Glomerular visceral epithelial cell (primary cell): ENCODE data around the gene DDX25.

Experiments
- DNase-seq: peaks from one replicate; pipeline ENCODE4 v3.0.0-alpha.2; 2016; ENCODE audit errors: extremely low spot score

Gene DDX25

DNA sequence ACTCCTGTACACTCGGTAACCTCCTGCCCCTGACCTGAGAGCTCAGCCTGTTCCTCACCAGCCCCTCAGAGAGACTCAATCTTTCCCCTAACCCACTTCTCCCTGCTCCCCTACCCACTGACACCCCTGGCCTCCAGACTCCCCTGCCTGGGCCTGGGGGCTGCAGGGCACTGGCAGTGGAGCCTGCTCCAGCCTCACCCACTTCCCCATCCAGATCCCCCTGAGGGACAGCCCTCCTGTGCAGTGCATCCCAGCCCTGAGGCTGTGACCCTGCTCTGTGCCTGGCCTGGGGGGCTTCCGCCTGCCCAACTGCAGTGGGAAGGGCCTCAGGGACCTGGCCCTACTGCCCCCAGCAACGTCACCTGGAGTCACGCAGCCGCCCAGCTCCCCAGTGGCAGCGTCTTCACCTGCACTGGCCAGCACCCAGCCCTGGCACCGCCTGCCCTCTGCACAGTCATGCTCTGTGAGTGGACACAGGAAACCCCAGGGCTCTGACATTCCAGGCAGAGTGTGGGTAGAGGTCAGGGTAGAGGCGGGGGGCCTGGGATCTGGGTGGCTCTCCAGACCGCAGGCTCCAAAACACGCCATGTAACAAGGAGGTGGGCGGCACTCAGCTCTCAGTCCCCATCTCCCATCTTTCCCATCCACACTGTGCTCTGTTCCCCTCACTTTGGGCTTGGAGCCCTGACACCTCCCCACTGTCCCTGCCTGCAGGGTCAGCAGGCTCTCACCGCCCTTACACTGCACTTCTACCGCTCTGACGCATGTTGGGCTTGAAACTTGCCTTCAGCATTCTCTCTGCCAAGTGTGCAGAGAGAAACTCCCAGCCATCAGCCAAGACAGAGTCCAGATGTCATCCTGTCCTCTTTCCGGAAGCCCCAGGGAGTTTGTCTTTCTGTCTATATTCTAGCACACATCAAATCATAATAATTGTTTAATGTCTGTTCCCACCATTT lies 46.7 kb downstream of the DDX25 start:
- DNase-seq: no peak

DNA sequence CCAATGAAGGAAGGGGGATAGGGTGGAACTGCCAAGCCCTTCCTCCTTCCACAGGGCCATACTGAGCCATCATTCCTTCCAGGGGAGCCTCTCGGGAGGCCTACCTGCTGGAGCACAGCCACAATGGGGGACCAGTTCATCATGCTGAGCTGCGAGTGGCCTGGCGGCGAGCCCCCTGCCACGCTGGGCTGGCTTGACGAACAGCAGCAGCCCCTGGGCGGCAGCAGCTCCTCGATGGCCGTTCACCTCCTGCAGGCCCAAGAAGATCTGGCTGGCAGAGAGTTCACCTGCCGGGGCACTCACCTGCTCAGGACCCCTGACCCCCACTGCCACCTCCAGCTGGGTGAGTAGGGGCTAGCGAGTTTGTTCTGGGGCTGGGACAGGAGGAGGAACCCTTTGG lies 47.4 kb downstream of the DDX25 start:
- DNase-seq: no peak

DNA sequence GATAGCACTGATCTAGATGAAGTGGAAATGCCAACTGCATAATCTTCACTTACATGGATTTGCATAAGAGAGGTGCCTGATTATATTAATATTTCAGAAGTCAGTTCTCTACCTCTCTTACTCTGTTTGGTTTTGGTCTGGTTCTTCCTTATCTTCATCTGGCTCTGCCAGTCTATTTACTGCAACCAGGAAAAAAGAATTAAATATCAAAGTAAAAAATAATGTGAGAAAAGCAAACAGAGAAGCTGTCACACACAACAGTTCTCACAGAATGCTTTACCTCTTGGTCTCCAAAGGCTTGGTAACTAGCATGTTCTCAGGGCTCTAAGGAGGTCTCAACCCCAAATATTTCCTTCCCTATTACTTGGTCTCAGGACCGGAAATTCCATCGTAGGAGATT lies 48.3 kb downstream of the DDX25 start:
- DNase-seq: no peak

DNA sequence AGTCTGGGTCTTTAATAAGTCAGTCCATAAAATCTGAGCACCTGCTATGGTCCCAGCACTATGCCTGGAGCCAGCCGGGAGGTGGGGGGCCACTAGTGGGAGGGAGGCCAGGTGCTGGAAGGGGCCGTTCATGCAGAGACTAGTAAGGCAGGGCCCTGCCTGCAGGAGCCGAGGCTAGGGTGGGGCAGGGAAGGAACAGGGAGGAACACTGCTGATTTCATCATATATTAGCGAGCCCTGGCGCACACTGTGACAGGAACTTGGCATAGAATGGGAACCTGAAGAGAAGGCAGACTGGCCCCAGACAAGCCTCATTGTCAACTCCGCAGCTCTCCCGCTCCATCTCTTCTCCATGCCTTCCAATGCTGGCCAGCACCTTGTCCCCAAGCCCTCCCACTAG lies 48.7 kb downstream of the DDX25 start:
- DNase-seq: no peak

DNA sequence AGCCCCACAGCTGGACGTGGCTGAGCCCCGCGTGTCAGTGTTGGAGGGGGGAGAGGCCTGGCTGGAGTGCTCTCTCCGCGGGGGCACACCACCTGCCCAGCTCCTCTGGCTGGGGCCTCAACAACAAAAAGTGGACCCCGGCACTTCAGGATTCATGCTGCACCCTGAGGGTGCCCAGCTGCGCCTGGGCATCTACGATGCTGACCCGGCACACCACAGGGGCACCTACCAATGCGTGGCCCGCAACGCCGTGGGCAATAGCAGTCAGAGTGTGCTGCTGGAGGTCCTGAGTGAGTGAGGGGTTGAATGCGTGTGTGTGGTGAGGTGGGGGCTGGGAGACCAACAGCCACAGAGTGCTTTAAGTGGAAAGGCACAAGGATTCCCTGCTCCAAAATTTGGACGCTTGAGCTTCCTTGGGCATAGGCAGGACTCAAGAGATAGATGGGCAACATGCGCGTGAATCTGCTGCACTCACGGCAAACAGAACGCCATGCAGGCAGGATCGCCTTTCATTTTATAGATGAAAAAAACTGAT lies 49.2 kb downstream of the DDX25 start:
- DNase-seq: no peak

DNA sequence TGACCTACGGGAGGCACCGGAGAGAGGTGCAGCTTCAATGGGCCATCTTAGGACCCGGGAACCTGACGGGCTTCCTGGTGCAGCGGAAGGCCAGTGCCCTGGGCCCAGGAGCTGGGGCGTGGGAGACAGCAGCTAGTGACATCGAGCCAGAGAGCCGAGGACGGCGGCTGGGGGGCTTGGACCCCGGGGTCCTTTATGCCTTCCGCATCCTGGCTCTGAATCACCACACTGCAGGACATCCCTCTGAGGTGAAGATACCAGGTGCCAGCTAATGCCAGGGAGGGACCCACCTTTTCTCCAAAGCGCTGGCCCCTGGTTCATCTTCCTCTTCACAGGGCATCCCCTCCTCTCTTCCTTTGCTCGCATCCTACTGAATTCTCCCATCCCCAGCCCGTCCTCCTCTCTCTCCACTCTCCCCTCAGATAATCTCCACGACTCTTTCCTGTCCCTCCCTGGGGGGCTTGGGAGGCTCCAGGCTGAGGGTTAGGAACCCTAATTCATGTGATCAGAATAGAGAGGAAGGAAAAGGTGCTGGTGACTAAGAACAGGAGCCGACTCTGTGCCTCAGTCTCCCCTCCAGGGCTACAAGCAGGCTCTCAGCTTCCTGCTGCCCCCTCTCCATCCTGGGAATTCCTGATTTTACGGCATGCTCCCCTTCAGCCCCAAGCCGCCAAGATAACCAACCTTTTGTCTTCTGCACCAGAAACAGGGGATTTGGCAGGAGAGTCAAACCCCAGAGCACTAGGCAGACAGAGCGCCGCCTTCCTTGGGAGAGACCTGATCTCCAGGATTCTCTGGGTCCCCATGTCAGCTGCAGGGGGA lies 50.0 kb downstream of the DDX25 start:
- DNase-seq: no peak

DNA sequence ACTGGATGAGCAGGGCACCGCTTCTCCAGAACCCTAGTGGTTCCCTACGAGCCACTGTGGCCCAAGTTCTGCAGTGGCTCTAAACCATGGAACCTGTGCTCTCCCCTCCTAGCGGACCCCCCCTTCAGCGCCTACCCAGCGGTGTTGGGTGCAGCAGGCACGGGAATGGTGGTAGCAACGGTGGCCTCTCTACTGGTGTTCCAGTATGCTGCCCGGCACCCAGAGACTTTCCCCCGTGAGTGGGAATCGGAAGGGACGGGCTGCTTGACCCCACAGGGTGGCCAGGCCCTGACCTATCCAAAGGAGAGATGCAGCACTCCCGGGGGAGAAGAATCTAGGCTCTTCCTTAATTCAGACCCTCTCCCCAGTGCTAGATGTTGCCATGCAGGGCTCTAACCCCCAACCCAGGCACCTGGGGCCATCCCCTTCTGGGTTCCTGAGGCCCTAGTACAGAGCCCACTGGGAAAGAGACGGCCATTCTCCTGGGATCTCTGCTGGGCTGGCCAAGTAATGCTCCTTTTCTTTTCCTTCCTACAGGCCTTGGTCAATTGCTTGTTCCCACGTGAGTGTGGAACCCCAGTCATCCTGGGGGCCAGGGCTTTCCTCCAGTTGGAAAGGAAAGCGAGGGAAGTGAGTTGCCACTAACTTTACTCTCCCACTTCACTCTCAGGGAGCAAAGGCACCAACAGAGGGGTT lies 50.8 kb downstream of the DDX25 start:
- DNase-seq: no peak

DNA sequence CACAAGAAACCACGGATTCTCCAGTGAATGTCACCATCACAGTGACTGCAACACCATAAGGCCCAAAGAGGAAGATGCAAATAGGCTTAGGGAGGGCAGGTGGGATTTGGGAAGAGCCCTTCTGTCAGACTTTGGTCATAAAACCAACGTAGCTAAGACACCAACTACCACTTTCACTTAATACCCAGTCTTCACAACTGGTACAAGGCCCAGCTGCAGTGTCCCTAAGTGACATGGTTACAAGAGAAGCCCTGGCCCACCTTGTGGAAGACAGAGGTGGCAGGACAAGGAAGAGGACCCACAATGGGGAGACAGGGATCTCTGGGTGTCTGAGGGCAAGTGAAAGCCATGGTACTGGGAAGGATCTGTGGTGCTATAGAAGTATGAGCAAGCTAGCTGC lies 51.5 kb downstream of the DDX25 start:
- no peak for DNase-seq

DNA sequence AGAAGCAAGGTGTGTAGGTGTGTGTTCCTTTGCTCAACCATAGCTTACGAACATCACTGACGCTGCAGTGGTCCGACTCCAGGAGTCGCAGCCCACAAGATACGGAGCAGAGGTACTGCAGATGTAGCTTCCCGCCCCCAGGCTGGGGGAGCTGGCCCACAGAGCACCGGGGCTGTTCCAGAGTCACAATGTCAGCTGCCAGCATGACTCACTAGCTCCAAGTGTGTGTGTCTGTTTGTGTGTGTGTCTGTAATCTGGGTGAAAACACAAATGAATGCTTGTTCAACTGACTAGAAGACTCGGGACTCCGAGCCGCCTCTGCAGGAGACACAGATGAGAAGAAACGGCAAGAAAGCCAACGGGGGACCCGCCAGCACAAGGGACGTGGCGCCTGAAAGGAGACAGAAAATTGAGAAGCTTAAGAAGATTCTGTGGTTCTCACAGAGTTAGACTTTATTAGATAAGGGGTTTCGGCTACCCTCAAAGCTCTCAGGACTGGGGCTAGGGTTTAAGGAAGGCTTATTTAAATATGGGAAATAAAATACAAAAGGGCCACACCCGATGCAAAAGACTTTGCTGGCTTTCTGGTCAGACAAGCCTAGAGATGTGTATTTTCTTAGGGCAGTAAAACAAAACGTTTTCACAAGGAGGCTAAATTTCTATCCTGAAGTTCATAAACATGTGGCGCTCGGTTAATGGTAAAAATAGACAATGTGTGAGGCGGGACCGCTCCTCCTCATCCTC lies 52.3 kb downstream of the DDX25 start:
- DNase-seq: no peak

DNA sequence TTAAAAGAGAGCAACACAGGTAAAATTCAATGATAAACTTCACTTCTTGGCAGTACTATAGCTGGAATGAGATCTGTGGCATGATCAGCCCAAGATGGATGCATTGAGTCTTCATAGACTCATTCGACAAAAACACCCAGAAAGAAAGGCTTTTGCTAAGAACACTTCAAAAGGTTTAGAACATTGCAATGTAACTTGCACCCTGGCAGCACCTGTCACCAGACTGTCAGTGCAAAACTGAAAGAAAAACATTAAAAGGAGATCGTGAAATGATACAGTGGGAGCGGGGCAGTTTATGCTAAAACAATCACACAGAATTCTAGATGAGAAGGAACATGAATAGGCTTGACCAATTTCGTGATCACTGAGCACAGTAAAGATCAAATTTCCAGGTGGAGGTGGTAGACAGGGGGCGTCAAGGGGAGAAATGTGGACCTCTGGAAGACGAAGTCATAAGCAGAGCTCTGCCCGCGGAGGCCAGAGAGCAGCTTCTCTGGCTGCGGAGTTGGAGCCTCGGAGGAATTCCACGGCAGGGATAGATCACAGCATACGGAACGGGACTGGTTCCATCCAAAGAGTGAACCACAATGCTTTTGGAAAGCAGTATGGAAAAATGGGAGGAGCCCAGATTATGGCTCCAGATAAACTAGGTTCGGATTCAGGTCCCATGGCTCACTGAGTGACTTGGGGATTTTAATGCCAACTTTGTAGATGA lies 53.5 kb downstream of the DDX25 start:
- DNase-seq: no peak

DNA sequence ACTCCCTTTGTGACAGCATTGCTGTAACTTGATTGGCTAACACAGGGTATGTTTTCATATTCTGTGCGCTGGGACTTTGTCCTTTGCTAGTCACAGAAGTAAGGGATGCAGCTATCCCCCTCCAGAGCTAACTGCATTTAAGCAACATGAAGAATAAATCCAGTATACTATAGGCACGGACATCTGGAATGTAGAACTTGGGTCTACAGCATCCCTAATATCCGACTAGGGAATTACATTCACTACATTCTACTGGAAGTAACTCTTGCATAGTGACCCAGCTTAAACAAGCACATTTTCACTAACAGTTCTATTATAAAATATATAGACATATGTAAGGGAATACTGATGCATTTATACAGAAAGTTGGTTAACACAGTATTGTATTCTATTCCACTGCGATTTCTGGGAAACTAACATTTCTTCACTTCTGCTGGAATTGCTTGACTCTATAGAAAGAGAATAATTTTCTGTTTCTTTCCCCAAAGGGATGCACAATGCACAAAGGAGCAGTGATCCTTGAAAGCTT lies 54.6 kb downstream of the DDX25 start:
- no peak for DNase-seq

DNA sequence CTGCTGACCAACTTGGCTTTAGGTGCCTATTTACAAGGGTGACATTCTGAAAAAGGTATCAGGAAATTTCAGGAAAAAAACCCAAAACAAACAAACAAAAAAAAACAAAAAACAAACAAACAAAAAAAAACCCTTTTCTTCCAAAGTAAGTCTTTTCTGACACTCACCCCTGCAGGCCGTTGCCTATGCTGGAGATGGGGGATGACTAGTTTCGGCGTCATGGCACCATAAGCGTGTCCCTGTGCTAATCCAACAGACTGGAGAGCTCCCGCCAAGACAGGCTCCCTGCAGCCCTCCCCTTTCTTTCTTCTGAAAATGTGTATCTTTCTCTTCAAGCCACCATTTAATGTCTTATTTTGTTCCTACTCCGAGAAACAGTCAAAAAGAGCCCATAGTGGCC lies 55.2 kb downstream of the DDX25 start:
- no peak for DNase-seq

DNA sequence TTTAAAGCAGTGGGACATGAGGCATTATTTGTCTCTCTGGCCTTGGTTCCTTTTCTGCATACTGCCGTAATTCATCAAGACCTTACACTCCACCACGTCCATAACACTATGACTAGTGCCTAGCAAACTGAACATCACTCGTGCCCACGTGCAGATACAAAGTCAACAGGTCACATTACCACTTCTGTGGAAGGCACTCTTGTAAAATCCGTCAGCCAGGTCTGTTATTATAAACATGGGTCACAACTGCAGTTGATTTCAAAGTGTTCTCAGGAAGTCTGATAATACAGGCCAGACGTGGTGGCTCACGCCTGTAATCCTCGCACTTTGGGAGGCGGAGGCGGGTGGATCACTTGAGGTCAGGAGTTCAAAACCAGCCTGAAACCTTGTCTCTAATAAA lies 55.6 kb downstream of the DDX25 start:
- no peak for DNase-seq

DNA sequence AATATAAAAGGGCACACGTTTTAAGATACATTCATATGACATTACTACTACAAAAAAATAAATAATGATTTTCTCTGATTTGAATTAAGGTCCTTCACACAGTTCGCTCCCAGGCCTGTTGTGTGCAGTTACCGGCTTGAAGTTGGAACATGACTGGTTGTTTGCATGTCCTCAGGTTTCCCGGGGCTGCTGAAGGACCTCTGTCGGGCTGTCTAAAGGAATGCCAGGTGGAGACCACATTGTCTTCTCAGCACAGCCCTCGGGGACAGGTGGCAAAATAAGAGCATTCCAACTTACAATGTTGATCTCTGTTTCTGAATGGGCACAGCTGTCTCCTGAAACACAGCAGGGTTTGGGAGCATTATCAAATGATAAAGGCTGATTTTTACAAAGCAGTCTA lies 56.5 kb downstream of the DDX25 start:
- DNase-seq: no peak

DNA sequence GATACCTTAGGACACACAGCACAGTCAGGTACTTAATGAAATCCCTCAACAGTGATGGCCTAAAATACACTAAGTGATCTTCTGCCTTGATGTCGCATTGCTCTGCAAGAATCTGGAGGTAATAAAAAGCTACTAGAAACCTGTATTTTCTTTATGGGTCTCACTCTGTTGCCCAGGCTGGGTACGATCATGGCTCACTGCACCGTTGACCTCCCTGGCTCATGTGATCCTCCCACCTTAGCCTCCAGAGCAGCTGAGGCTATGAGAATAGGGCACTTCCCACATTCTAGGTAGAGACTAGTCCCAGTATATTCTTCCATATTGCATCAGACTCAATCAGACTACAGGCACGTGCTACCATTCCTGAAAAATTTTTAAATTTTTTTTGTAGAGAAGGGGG lies 63.2 kb downstream of the DDX25 start:
- DNase-seq: no peak

DNA sequence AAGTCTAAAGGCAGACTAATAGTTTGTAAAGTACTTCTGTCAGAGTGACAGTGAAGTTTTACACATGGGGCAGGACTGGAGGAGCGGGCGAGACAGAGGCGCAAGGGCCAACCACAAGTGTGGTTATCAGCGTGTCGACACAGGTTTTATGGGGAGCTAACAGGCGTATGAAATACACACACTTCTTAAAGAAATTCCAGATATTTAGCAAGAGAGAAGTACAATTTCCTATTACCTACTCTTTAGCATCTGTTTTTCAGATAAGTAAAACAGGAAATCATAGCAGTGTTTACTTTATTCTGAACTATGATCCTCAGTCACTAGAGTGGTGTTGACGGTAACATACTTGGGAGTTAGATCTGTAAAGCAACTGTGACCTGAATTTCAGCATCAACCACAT lies 64.0 kb downstream of the DDX25 start:
- no peak for DNase-seq

DNA sequence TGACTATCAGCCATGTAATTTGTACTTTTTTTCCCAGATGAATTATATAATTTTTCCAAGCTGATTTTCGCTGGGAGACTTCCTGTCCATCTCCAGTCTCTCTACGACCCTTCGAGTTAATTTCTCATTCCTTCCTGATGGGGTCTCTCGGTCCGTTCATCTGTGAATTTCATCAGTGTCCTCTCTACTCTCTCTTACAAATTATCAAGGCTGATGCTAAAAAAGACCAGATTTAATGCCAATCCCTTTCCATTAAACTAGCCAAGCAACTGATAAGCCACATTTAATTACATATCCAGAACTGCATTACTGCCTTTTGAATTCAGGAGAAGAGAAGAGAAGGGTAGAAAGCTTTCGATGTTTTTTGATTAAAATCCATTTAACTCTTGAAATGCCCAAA lies 67.3 kb downstream of the DDX25 start:
- no peak for DNase-seq

DNA sequence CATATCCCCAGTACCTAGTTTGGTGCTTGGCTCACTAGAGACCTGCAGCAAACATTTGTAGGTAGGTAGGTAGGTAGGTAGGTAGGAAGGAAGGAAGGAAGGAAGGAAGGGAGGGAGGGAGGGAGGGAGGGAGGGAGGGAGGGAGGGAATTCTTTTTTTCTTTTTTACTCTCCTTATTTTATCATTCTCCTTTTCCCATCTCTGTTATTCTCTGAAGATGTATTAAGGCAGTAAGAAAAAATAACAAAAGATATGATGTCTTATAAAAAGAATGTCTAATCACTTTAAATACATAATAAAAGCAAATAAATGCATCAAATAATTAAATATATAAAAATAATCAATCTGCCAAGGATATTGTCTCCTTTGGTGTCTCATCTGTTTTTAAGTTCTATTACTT lies 70.0 kb downstream of the DDX25 start:
- DNase-seq: no peak

DNA sequence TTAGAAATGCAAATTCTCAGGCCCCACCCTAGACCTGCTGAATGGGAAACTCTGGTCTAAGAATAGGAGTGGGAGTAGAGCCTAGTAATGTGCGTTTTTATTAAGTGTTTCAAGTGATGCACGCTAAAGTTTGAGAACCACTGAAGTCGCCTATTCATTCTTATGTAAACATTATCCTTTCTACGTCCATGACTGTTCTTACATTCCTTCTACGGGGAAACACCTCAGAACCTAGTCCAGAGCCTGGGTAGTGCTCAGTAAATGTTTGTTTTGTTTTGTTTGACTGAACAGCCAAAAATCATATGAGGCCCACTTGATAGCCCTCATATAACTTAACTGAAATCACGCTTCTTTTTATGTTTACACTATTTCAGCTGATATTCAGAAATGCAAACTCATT lies 71.3 kb downstream of the DDX25 start:
- DNase-seq: no peak

DNA sequence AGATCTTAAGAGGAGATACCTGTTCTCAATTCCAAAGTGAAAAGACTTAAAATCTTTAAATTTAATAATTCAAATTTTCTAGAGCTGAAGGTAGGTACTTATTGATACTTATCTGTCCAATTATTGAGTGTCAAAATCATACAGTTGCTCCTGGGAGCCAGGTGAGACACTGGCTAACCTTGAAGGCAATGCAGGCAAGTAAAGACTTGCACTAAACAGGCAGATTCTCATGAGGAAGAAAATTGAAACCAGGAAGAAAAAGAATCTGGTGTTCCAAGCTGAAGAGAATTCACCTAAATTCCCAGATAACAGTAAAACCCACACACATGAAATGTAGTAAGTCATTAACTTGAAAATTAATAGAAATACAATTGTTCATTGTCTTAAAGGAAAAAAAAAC lies 71.8 kb downstream of the DDX25 start:
- DNase-seq: no peak

DNA sequence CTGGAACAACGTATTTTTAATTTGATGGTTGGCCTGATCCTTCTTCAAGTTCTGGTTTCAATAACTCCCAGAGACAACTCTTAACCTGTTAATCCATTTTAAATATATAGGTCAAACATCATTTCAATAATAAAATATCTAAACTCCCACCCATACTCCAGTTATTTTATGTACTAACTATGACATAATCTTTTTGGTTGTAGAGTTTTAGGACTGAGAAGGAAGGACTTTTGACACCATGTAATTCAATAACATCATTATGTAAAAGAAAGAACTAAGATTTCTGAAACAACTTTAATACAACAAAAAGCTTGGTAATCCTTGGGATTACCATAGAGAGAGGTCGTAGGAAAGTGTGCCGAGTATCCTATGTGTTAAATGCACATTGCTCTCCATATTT lies 73.0 kb downstream of the DDX25 start:
- no peak for DNase-seq
